Stomach (tissue), 4 donors: Measurements from ENCODE around the gene STK24.

Experiments
- CTCF ChIP-seq, 7 experiments: fragments of 450-650 bp in 4 of 7; fragments of 200-600 bp in 3 of 7; sonication (generic) in 3 of 7; IDR thresholded peaks; one replicate each; pipeline ENCODE4 v1.5.1; 2016 to 2019; ENCODE audit warnings: antibody characterized with exemption in 7 of 7, control low read depth in 2 of 7, mild to moderate bottlenecking in 1 of 7
- EP300 ChIP-seq: sonication (generic); formaldehyde crosslinking; IDR thresholded peaks from one replicate; pipeline ENCODE4 v1.6.1; 2017; ENCODE audit warnings: antibody characterized with exemption
- POLR2A ChIP-seq, 4 donors: fragments of 450-650 bp; IDR thresholded peaks; one replicate each; pipeline ENCODE4 v1.6.1; 2016; ENCODE audit warnings: antibody characterized with exemption in 4 of 4, control low read depth in 2 of 4, mild to moderate bottlenecking in 1 of 4, moderate library complexity in 1 of 4
- POLR2AphosphoS5 ChIP-seq, 3 donors: sonication (generic); formaldehyde crosslinking; IDR thresholded peaks; one replicate each; pipeline ENCODE4 v1.6.1; 2016; ENCODE audit warnings: antibody characterized with exemption in 3 of 3

- TF ChIP-seq POLR2A (IDR thresholded peaks at IDR 0.05) (no peak), CTCF (IDR thresholded peaks at IDR 0.05) (no peak), EP300 (no peak), POLR2AphosphoS5 (IDR thresholded peaks at IDR 0.05) (no peak)
Observed at GRCh38 chr13:98422046-98422445, 154.9 kb downstream of the STK24 start.
